ENCODE results near the gene EIF4E3. TPM values are rescaled to one million over a fixed set of nuclear protein-coding genes. Genes with fewer than 3 reads are reported as not detected.
A peak's percentile ranks its signal among the peaks of the same experiment; 100 is the strongest.

The EIF4E3 gene
- total RNA-seq, 1 experiment from 2014 or later, result 4.3 TPM

GRCh38 chr3:71652781-71653413 lies 72.3 kb downstream of the EIF4E3 start:
- DNase-seq (ENCODE audit: extremely low read depth, low read depth), result peak; percentile 33

- no peak for DNase-seq (ENCODE audit: extremely low read depth, low read depth)
These were observed 73.6 kb downstream of the EIF4E3 start for GRCh38 chr3:71651625-71652024.

GRCh38 chr3:71650372-71650771 lies 74.8 kb downstream of the EIF4E3 start:
- DNase-seq (ENCODE audit: extremely low read depth, low read depth), result no peak

- DNase-seq (ENCODE audit: extremely low read depth, low read depth), result no peak
These were observed 75.4 kb downstream of the EIF4E3 start for GRCh38 chr3:71649757-71650156.

DNA sequence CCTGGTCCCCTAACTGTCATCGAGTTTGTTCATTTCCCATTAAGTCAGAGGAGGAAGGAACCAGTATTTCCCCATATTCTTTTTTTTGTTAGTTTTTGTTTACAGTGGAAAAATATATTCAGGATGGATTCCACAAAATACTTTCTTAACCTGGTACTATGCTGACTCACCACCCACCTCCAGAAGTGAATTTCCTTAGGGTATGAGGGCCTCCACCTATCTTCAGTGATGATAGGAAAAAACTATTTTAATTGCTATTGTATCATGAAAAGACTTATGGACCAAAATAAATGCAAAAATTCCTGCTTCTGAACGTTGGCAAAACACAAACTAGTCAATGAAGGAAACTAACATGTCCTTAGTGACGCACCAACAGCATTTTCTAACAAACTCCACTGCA lies 77.5 kb downstream of the EIF4E3 start:
- no peak for DNase-seq (ENCODE audit: extremely low read depth, low read depth)

DNA sequence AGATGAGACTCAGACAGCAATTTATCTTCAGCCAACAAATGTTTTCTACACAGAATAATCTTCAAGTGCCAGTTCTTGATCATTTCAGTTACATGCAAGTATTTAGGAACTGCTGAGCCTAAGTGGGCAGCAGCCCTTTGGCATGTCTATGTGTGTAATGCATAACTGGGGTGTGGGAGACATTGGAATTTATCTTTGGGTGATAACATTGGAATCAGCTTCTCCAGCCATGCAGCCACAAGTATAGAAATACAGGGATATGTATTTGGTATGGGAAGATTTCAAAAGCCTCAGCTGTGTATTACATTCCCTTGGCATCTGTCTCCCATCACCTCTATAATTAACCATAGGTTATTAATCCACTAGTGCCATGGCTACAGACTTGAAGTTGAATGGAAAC lies 78.2 kb downstream of the EIF4E3 start:
- DNase-seq (ENCODE audit: extremely low read depth, low read depth), result no peak

DNA sequence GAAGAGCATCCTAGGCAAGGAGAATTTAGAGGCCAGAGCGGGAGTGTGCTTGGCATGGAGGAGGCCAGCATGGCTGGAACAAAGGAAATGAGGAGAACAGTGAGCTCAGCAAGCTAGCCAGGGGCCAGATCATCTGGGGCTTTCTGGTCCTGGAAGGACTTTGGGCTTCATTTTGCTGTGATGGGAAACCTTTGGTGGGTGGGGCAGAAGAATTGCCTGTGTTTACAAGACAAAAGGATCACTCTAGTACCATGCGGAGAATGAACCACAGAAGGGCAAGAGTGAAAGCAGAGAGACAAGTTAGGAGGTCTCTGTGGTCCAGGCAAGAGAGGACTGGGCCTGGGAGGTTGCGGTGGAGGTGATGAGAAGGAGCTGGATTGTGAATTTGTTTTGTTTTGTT lies 80.1 kb downstream of the EIF4E3 start:
- no peak for DNase-seq (ENCODE audit: extremely low read depth, low read depth)

DNA sequence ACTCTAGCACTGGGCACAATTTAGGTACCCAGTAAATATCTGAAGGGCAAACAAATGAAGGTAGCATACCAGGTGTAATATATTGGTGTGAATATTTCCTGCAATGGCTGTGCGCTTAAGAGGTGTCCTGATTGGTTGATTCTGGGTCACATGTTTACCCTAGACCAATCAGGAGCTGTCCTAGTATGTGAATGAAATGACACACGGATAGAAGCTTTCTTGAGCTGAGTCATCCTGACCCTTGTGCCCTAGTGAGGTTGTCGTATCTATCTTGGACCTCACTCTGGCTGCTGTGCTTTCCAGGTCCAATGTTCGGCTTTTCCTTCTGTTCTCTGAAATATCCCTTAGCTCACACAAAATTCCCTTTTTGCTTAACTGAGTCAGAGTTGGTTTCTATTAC lies 83.5 kb downstream of the EIF4E3 start:
- DNase-seq (ENCODE audit: extremely low read depth, low read depth), result peak; percentile 3

- no peak for DNase-seq (ENCODE audit: extremely low read depth, low read depth)
These were observed 84.7 kb downstream of the EIF4E3 start for GRCh38 chr3:71640331-71640983.

DNA sequence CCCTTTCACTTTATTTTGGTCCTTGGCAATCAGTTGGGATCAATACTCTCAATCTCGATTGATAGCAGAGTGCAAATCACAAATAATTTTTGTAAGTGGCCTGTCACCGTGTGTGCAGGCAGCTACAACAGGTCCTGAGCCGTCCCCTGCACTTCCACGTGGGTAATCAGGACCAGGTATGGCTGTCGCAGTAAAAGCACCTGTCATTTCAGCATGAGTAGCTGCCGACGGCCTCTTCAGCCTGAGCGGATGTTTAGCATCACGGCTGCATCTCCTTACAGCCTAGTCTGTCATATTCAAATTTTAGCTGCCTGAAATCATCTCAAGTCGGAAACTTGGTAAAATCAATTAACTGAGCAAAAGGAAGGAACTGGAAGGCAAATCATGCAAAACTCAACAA lies 88.7 kb downstream of the EIF4E3 start:
- DNase-seq (ENCODE audit: extremely low read depth, low read depth), result no peak

DNA sequence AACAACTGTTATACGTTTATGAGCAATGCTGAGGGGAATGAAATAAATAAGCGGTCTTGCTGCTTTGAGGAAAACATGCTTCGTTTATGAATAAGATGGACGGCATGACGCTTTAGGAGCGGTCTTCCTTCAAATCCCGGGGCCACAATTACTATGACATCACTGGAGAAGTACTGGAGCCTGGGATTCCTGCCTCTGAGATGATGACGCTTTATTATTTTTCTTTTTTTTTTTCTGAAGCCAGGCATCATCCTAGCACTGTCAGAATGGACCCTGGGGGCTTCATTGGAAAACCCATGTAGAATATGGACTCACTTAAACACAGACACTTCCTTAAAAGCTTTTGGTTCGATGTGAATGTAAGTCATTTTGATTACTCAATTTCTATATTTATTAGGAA lies 89.2 kb downstream of the EIF4E3 start:
- no peak for DNase-seq (ENCODE audit: extremely low read depth, low read depth)

GRCh38 chr3:71634671-71635070 lies 90.5 kb downstream of the EIF4E3 start:
- no peak for DNase-seq (ENCODE audit: extremely low read depth, low read depth)

- DNase-seq (ENCODE audit: extremely low read depth, low read depth), result no peak
These were observed 95.5 kb downstream of the EIF4E3 start for GRCh38 chr3:71629711-71630110.

- no peak for DNase-seq (ENCODE audit: extremely low read depth, low read depth)
These were observed 95.9 kb downstream of the EIF4E3 start for GRCh38 chr3:71629289-71629688.

DNA sequence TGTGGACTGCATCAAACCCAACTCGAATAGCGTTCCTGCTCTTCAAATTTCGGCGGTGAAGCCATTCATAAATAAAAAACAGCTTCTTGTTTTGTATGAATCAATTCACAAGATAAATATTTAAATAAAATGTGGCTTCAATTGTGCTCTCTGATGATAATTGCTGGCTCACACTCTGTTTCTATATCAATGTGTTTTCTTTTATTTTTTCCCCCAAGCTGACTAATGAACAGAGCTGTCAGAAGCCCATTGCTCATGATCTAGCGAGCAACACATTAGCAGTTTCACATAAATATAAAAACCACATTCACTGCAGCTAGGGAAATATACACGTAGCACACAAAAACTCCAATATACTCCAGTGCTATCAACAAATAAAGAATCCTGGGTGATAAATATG lies 96.7 kb downstream of the EIF4E3 start:
- DNase-seq (ENCODE audit: extremely low read depth, low read depth), result no peak

DNA sequence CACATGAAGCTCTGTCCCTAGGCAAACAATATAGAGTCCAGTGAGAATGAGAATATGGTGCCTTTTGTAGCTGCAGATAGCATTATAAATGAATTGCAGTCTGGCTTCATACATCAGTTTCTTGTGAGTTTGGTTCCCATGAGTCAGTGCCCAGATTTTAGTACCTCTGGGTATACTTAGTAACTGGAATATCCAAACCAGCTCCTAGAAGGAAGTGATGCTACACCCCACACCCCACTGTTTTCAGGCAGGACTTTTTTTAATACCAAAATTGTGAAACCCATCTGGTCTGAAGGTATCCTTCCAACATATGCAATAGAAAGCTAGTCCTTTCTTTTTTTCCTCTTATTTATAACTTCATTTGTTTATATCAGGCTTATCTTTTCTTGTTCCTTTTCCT lies 99.5 kb downstream of the EIF4E3 start:
- no peak for DNase-seq (ENCODE audit: extremely low read depth, low read depth)

Other genes with a start within 250 kb of the EIF4E3 start
- 5.4 and 6.7 TPM in 2 replicates for gene FOXP1, start 141.7 kb downstream of the EIF4E3 start, total RNA-seq (2014; rRNA removed; shearing (Covaris generic))
- 8.6 and 11.9 TPM in 2 replicates for gene GPR27, start 28.5 kb upstream of the EIF4E3 start, total RNA-seq (2014; rRNA removed; shearing (Covaris generic))
- gene PROK2, start 59.7 kb upstream of the EIF4E3 start, total RNA-seq (2014; rRNA removed; shearing (Covaris generic)), result 0.07 TPM in 1 of 2 replicates, not detected in the other